Measurements from ENCODE around the gene TBATA. TPM values are rescaled to one million over a fixed set of nuclear protein-coding genes. Genes with fewer than 3 reads are reported as not detected.

The TBATA gene
- total and polyA plus RNA-seq, 7 donors = not detected

GRCh38 chr10:70832852-70833528 is 47.8 kb upstream of the TBATA start:
- H3K27ac ChIP-seq = peak overlapping the region in 1 of 4 donors; percentile 5
- no peak overlapping the region for H3K4me3 ChIP-seq
- peaks cover 0 to 7% (median 0%) of the 10 kb centered on the region in 4 donors for H3K36me3 ChIP-seq
- intact Hi-C loops (cut with DNase I) = no loop called here
- TF ChIP-seq CTCF (IDR thresholded peaks at IDR 0.05) (no peak), POLR2A (IDR thresholded peaks at IDR 0.05) (no peak), POLR2AphosphoS5 (IDR thresholded peaks at IDR 0.05) (no peak), EP300 (IDR thresholded peaks at IDR 0.05) (no peak)
- no peak for DNase-seq
- peaks cover 0 to 42% (median 18%) of the 10 kb centered on the region in 4 donors for H3K4me1 ChIP-seq
- peaks cover 0 to 4% (median 0%) of the 10 kb centered on the region in 4 donors for H3K9me3 ChIP-seq
- H3K27me3 ChIP-seq = no peaks in the 10 kb centered on the region
- WGBS, 2 donors = 43 to 63% methylated on average over 3 of the region's 3 CpGs

- TF ChIP-seq POLR2AphosphoS5 (IDR thresholded peaks at IDR 0.05) (no peak), CTCF (IDR thresholded peaks at IDR 0.05) (no peak), POLR2A (IDR thresholded peaks at IDR 0.05) (no peak), EP300 (IDR thresholded peaks at IDR 0.05) (no peak)
- WGBS, 2 donors = 91 to 92% methylated on average over 3 of the region's 3 CpGs
- intact Hi-C loops (cut with DNase I) = no loop called here
These were observed 47.0 kb upstream of the TBATA start for GRCh38 chr10:70832221-70832620.

GRCh38 chr10:70830164-70830563 is 45.0 kb upstream of the TBATA start:
- Histone ChIP-seq H3K27ac (no peak overlapping the region), H3K4me3 (no peak overlapping the region), H3K27me3 (no peaks in the 10 kb centered on the region), H3K9me3 (no peaks in the 10 kb centered on the region), H3K4me1 (peaks cover 0 to 33% (median 13%) of the 10 kb centered on the region in 4 donors), H3K36me3 (peaks cover 0 to 18% (median 0%) of the 10 kb centered on the region in 4 donors)
- intact Hi-C loops (cut with DNase I) = no loop called here
- DNase-seq = no peak
- WGBS, 2 donors = 8 to 24% methylated on average over 3 of the region's 3 CpGs
- no peak for TF ChIP-seq EP300 (IDR thresholded peaks at IDR 0.05)
- TF ChIP-seq POLR2AphosphoS5 (IDR thresholded peaks at IDR 0.05) = no peak
- no peak for TF ChIP-seq POLR2A (IDR thresholded peaks at IDR 0.05)
- TF ChIP-seq CTCF (IDR thresholded peaks at IDR 0.05) = no peak

More at GRCh38 chr10:70832221-70832620, 47.0 kb upstream of the TBATA start:
- DNase-seq = no peak
- no peak overlapping the region for H3K4me3 ChIP-seq
- H3K27me3 ChIP-seq = no peaks in the 10 kb centered on the region
- no peak overlapping the region for H3K27ac ChIP-seq
- H3K9me3 ChIP-seq = no peaks in the 10 kb centered on the region
- H3K36me3 ChIP-seq = peaks cover 0 to 7% (median 0%) of the 10 kb centered on the region in 4 donors
- H3K4me1 ChIP-seq = peaks cover 0 to 42% (median 17%) of the 10 kb centered on the region in 4 donors

GRCh38 chr10:70829543-70829942 is 44.4 kb upstream of the TBATA start:
- 44 to 79% methylated on average over 5 of the region's 5 CpGs for WGBS, 2 donors

More at GRCh38 chr10:70829543-70829942, 44.4 kb upstream of the TBATA start:
- peaks cover 0 to 21% (median 0%) of the 10 kb centered on the region in 4 donors for H3K36me3 ChIP-seq
- intact Hi-C loops (cut with DNase I) = no loop called here
- DNase-seq = no peak
- no peak overlapping the region for H3K27ac ChIP-seq
- no peaks in the 10 kb centered on the region for H3K27me3 ChIP-seq
- H3K4me1 ChIP-seq = peaks cover 0 to 33% (median 13%) of the 10 kb centered on the region in 4 donors
- TF ChIP-seq EP300 (IDR thresholded peaks at IDR 0.05) (no peak), CTCF (IDR thresholded peaks at IDR 0.05) (no peak), POLR2AphosphoS5 (IDR thresholded peaks at IDR 0.05) (no peak), POLR2A (IDR thresholded peaks at IDR 0.05) (no peak)
- H3K9me3 ChIP-seq = no peaks in the 10 kb centered on the region
- no peak overlapping the region for H3K4me3 ChIP-seq
